ENCODE measurements around the gene PODXL2.

The PODXL2 gene

GRCh38 chr3:127675651-127676391 is 46.8 kb downstream of the PODXL2 start:
- DNase-seq = no peak
- no peaks in the 10 kb centered on the region for H3K36me3 ChIP-seq (replicated peaks)
- no peak for TF ChIP-seq CTCF (IDR thresholded peaks at IDR 0.05; ENCODE audit: low read depth, low read length, missing control alignments)
- no peak overlapping the region for H3K4me3 ChIP-seq (ENCODE audit: low read depth, low read length)
- no peak overlapping the region for H3K27ac ChIP-seq
- in situ Hi-C loops (cut with HindIII; ENCODE audit: low pct_ligation_motif_present, low sequenced_read_pairs) = no loop called here
- H3K27me3 ChIP-seq (replicated peaks) = no peaks in the 10 kb centered on the region

DNA sequence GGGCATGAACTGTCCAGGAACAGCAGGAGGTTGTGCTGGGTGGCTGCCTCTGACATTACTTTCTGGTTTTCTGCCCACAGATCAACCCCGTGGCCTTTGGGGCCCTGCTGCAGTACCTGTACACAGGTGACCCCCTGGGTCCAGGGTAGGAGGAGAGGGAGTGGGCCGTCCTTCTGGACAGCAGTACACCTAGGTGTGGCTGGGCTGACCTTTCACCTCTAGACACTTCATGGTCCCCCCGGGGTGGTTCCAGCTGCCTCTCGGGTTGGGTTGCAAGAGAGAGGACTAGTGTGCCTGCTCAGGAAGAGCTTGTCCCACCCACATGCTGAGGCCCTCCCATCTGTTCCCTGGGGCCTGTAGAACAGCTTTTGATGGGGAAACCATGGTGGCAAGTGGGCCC is 47.5 kb downstream of the PODXL2 start:
- Histone ChIP-seq H3K36me3 (replicated peaks) (no peaks in the 10 kb centered on the region), H3K4me3 (ENCODE audit: low read depth, low read length) (no peak overlapping the region), H3K27ac (no peak overlapping the region), H3K27me3 (replicated peaks) (no peaks in the 10 kb centered on the region)
- TF ChIP-seq CTCF (IDR thresholded peaks at IDR 0.05; ENCODE audit: low read depth, low read length, missing control alignments) = no peak
- in situ Hi-C loops (cut with HindIII; ENCODE audit: low pct_ligation_motif_present, low sequenced_read_pairs) = no loop called here
- no peak for DNase-seq

DNA sequence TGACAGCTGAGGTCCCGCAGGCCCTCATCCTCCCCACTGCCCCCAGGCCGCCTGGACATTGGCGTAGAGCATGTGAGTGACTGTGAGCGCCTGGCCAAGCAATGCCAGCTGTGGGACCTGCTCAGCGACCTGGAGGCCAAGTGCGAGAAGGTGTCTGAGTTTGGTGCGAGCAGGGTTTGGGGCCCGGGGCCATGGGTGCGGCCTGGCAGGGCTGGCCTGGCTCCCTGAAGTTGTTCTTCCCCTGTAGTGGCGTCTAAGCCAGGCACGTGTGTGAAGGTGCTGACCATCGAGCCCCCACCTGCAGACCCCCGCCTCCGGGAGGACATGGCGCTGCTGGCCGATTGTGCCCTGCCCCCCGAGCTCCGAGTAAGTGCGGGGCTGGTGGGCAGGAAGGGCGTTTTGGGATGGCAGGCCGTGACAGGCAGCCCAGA is 48.0 kb downstream of the PODXL2 start:
- no peak for DNase-seq
- TF ChIP-seq CTCF (IDR thresholded peaks at IDR 0.05; ENCODE audit: low read depth, low read length, missing control alignments) = no peak
- H3K27me3 ChIP-seq (replicated peaks) = no peaks in the 10 kb centered on the region
- H3K36me3 ChIP-seq (replicated peaks) = no peaks in the 10 kb centered on the region
- H3K27ac ChIP-seq = no peak overlapping the region
- in situ Hi-C loops (cut with HindIII; ENCODE audit: low pct_ligation_motif_present, low sequenced_read_pairs) = no loop called here
- H3K4me3 ChIP-seq (ENCODE audit: low read depth, low read length) = no peak overlapping the region

DNA sequence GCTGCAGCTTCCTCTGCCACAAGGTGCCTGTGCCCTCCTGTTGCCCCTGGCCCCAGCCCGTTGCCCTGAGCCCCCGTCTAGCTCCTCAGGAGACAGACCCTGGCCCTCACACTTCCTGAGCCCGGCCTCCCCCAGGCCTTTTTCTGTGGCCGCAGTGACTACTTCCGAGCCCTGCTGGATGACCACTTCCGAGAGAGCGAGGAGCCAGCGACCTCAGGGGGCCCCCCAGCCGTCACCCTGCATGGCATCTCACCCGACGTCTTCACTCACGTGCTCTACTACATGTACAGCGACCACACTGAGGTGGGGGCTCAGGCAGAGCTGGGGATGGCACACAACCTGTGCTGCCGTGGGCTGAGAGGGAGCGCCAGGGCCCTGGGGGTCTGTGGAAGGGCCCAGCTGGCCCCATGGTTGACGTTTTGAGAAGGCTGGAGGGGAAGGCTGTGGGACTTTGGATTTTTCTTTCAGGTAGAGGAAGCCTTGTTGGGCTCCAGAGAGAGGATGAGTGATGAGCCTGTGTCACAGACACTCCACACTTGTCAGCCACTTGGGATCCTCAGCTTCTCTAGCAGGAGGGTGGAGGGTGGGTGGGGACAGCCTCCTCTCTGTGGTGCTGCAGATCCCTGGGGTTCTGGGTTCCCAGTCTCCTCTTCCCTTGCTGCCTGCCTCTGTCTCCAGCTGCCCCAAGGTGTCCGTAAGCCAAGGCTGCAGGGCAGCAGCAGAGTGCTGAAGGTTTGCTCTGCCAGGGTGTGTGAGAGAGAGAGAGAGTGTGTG is 48.7 kb downstream of the PODXL2 start:
- no peak overlapping the region for H3K4me3 ChIP-seq (ENCODE audit: low read depth, low read length)
- H3K36me3 ChIP-seq (replicated peaks) = no peaks in the 10 kb centered on the region

DNA sequence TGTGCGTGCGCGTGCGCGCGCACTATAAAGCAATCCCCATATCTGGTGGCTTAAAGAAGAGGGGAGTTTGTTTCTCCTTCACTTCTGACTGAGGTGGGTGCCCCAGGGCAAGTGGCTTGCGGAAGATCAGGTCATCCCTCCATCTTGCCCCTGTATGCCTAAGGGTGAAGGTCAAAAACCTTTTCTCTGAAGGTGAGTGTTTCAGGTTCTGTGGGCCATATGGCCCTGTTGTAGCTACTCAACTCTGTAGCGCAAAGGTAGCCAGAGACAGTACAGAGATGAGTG is 49.3 kb downstream of the PODXL2 start:
- Histone ChIP-seq H3K36me3 (replicated peaks) (no peaks in the 10 kb centered on the region), H3K4me3 (ENCODE audit: low read depth, low read length) (no peak overlapping the region), H3K27me3 (replicated peaks) (no peaks in the 10 kb centered on the region), H3K27ac (no peak overlapping the region)
- DNase-seq = no peak
- in situ Hi-C loops (cut with HindIII; ENCODE audit: low pct_ligation_motif_present, low sequenced_read_pairs) = no loop called here
- TF ChIP-seq CTCF (IDR thresholded peaks at IDR 0.05; ENCODE audit: low read depth, low read length, missing control alignments) = no peak

More for the DNA sequence above, 48.7 kb downstream of the PODXL2 start:
- Histone ChIP-seq H3K27ac (no peak overlapping the region), H3K27me3 (replicated peaks) (no peaks in the 10 kb centered on the region)
- no peak for TF ChIP-seq CTCF (IDR thresholded peaks at IDR 0.05; ENCODE audit: low read depth, low read length, missing control alignments)
- in situ Hi-C loops (cut with HindIII; ENCODE audit: low pct_ligation_motif_present, low sequenced_read_pairs) = no loop called here
- no peak for DNase-seq
